D341Med (cell line): Measurements from ENCODE around the gene STARD10.

Experiments
- DNase-seq: peaks from one replicate; pipeline ENCODE4 v3.0.0; 2012; ENCODE audit warnings: low spot score

STARD10 gene

DNA sequence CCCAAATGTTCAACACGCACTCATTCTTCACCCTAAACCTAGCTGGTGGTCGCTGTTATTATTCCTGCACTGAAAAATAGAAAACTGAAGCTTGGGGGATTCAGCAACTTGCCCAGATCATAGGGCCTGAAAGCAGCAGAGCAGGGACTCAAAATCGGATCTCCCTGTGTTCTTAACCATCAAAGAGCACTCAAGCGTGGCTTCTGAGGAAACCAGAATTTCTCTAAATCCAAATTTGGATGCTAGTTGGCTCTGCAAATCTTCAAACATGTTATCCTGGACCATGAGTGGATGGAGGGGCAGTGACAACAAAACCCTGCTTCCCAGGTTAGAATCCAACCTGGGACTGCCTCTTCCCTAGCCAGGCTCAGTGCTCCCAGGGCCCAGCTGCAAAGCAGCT is 30.0 kb downstream of the STARD10 start:
- DNase-seq = no peak

DNA sequence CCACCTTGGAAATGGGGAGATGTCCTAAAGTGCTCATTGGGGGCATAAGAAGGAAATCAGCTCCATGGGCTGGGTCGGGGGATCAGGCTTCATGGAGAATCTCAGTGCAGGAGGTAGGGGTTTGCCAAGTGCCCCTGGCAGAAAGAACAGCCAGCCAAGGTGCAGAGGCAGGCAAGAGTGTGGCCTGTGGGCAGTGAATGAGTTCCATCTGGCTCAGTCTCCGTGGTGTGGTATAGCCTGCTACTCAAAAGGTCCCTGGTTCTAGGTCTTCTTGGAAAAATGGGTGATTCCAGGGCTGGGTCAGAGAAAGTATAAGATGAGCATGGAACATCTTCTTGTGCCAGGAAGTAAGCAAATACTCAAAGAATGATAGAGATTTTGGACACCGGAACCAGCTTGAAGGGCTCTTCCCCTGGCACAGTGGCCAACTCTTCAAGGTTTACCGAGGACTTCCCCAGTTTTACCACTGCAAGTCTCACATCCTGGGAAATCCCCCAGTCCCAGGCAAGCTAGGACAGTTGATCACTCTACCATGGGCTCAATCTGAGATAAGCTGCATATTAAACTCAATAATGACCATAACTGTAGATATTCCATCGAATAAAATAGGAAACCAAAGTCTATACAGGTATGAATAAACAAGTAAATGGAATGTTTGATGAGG is 31.1 kb downstream of the STARD10 start:
- DNase-seq = no peak

DNA sequence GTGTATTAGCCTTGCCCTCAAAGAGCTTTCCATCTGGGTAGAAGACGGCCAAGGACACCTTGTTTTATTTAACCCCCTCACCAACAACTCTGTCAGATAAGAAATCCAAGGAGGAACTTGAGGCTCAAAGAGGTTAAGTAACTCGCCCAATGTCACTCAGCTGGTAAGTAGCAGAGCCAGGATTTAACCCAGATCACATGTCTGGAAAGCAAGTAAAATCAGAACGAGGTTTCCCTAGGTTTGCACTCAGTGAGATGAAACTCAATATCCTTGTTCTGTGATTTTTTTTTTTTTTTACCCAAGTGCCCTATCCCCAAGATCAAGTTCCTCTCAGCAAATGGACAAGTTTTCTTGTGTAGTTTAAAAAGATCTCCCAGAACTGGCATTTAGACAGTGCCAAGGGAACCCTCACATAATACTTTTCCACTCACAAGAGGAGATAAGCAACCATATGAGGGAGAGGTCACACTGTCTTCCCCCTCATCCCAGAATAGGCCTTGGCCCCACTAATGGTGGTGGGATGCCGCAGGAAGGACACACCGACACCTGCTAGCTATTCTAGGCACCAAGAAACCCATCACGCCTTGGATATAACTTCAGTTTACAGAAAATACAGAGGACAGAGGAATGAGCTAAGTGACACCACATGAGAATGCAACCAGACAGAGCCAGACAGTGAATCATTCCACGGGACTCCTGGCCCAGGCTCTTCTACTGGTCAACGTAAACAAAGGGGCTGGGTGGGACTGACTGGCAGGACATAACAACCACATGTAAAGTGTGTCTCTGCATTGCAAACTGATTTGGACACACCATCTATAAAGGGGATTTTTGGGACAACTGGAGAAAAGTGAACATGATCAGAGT is 33.1 kb downstream of the STARD10 start:
- no peak for DNase-seq

DNA sequence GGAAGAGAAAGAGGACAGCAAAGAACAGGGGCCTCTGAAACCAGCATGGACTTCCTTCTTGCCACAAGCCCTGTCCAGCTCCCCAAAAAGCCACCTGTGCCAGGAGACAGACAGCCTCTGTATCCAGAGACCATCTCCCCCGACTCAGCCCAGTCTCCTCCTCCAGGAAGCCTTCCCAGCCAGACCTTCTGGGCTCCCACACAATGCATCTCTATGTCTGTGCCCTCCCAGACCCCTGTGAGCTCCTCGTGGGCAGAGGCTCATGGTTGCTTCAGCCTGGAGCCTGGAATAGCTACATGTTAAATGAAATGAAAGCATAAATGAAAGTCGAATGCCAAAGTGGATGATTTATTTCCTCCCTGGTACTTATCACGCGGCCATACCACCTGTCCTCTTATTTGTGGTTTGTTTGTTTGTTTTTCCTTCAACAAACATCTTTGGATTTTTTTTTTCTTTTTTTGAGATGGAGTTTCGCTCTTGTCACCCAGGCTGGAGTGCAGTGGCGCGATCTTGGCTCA is 34.3 kb downstream of the STARD10 start:
- DNase-seq = no peak

DNA sequence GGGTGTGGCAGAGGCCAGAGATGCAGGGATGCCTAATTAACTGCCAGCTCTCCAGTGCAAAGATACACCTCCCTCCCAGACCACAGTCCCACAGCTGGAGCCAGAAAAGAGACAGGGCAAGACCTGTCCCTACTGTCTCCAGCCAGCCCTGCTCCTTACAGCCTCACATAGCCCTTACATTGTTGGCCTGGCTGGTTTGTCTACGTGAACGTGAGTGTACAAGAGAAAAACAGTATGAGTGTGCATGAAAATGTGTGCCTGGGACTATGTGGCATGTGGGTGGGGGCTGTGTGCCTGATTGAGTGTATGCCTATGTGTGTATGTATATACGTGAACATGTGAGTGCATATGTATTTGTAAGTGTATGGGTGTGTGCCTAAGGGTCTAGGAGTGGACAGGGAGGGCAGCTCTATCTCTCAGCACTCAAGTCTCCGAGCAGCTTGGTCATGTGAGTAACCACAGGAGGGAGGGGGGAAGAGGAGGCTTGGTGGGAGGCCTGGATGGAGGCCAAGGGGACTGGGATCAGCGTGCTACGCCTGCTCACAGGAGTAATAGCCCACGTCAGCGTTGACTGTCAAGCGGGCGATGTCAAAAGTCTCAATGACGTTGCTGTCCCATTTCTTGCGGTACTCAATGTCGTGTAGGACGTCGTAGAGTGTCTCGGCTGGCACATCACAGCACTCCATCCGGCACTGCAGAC is 35.0 kb downstream of the STARD10 start:
- no peak for DNase-seq

DNA sequence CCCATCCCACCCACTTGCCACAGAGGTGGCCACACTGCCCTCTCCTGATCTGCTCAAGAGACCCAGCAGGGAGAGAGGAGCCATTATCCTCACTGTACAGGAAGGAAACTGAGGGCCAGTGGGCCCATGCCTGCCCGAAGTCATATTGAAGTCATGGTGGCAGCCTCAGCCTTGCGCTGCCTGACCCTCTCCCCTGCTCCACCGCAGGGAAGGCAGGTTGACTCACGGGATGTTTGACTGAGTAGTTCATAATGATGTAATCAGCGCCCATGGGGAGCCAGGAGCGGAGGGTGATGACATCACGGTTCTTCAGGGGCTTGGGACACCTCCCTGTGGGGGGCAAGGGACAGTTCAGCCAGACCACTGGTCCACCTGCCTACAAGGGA is 35.5 kb downstream of the STARD10 start:
- no peak for DNase-seq

DNA sequence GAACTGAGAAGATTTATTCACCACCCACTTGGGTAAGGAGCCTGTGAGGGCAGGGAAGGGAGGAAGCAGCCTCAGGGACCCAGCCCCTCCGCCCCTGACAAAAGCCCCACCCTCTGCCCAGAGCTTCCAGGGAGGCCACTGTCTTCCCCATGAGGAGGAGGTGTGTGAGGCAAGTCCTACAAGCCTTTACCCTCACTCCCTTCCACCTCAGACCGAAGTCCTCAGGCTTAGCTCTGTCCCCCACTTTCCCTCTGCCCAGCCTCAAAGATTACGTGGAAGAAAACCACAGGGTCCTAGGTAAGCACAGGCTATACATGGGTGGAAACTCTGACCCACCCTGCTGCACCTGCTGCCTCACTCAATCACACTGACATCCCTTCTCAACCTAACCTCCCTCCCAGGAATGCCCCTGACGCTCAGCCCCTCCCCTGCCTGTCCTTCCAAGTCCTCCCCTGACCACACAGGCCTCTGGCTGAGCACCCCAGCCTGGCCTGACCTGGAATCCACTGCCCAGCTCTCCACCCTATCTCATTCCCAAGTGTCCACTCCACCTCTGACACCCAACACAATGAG is 38.0 kb downstream of the STARD10 start:
- no peak for DNase-seq

DNA sequence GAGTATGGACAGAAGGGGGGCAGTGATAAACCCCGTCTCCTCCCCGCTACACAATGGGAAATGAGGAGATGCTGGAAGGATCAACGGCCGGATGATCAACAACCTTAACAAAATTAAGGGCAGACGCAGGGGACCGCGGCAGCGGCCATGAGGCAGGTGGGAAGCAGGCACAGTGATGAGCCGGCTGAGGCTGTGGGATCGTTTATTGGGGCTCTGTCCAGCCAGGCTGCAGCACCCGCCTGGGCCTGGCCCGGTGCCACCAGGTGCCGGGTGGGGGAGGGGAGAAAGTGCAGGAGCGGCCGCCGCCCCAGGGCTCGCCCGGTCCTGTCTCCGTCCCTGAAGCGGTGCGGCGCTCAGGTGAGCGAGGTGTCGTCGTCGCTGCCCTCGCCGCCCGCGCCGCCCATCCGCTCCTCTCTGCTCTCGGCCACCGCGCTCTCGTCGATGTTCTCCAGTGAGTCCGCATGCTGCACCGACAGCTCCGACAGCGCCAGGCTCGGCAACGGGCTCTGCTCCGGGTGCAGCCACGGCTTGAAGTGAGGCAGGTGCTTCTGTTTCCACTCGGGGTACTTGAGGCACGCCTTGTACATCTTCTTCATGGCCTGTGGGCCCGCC is 39.2 kb downstream of the STARD10 start:
- DNase-seq = no peak

DNA sequence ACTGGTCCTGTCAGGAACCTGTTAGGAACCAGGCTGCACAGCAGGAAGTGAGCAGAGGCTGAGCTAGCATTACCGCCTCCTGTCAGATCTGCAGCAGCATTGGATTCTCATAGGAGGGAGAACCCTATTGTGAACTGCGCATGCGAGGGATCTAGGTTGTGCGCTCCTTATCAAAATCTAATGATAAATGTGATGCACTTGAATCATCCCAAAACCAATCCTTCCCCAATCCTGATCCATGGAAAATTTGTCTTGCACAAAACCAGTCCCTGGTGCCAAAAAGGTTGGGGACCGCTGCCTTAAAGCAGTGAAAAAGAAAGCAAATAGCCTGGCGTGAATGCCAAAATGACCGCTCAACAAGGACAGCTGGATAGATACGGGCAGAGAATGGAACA is 39.7 kb downstream of the STARD10 start:
- no peak for DNase-seq

DNA sequence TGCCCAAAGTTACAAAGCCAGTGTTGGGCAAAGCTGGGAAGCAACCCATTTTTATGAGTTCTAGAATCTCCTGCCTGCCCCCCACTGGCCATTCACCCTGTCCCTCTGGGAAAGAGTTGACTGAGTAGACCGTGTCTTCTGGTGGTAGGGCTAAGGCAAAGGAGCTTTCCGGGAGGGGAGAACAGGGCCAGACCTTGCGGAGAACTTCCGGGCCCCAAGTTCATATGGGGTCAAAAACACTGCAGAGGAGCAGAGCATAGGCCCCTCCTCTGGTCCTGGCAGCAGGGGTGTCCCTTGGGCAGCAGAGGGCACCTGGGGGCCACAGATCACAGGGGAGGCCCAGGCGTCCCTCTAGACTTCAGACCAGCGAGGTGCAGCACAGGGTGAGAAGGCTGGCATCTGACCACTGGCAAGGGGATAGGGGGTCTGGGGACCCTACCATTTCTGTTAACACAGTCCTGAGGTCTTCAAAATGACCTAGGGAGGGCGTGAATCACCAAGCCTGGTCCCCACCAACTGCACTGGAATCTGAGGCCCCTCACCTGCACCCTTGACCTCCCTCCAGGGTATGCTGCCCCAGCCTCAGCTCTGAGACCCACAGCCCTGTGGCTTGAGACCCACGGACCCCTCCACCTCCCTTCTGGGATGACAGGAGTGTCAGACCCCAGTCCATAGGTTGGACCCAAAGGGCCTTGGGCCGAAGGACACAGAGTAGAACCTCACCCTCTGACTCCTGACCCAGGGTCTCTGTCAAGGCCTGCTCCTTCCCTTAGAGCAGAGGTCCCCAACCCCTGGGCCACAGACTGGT is 40.3 kb downstream of the STARD10 start:
- DNase-seq = no peak

DNA sequence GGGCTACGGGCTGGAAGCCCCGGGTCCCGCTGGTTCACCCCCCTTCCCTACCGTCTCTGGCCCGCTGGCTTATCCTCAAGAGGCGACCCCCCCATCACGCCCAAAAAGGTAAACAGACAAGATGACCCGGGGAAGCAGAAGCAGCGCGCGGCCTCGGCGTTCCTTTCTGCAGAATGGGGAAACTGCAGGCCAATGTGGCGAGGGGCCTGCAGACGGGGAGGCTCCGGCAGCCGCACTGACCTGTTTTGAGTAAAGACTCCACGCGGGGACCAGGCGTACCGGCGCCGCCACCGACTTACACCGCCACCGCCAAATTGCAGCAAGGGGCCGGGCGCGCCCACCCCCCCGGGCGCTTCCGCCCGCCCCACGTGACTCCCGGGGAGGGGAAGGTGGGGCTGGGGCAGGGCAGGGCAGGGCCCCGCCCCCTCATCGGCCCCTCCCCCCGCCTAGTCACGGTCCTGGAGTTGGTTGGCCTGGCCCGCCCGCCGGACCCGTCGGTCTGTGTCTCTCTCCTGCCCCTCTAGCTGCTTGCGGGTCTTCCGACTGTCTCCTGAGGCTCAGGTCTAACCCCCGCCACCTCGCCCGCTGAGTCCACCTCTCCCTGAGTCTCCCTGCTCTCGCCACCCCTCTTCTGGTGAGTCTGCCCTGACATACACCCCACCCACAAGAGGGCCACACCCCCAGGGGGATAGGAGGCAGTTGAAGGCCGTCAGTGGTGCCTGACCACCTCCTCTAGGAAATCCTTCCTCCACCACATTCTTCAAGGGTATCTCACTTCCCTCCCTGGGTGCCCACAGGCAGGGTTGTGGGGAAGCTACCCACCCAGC is 41.5 kb downstream of the STARD10 start, which contains the start of gene ARAP1:
Gene ARAP1, minus strand, starts transcription at position 321 of the 827 bp plus-strand sequence. CDS start 25,280 bp downstream, outside the sequence.
- DNase-seq = peak; percentile 88

DNA sequence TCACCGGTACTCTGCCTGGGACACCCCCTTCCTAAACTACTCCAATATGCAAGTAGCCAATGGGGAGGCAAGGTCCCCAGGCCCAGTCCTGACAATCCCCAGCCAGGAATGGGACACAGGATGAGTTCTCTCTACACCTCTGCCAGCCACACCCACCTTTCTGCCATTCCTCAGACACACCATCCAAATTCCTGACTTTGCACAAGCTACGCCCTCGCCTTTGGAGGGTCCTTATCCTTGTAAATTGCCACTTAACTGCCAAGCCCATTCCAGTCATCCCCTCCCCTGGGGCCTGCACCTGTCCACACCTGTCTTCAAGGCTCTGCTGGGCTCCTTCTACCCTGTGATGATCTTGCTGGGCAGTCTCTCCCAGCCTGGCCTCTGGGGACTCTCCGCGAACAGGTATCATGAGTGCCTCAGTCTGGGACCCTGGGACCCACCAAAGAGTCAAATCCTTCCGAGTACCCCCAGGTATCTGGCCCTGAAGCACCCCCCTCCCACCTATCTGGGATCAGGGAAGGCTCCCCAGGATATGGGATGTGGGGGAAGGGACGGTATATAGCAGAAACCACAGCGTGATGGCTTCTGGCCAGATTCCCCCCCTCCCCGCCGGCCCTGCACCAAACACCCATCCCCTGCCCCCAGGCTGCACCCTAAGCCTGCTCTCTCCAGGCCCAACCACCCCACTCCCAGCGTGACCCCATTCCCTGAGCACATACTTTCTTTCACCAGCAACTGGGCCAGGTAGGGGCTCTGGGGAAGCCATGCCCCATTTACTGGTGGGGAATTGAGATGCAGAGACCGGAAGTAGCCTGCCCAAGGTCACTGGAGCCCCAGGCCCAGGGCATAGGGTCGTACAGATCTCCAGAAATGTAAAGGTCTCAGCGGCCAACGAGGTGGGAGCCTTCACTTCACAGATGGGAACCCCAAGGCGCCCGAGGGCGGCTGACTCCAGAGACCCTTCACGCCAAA is 42.4 kb downstream of the STARD10 start:
- no peak for DNase-seq

DNA sequence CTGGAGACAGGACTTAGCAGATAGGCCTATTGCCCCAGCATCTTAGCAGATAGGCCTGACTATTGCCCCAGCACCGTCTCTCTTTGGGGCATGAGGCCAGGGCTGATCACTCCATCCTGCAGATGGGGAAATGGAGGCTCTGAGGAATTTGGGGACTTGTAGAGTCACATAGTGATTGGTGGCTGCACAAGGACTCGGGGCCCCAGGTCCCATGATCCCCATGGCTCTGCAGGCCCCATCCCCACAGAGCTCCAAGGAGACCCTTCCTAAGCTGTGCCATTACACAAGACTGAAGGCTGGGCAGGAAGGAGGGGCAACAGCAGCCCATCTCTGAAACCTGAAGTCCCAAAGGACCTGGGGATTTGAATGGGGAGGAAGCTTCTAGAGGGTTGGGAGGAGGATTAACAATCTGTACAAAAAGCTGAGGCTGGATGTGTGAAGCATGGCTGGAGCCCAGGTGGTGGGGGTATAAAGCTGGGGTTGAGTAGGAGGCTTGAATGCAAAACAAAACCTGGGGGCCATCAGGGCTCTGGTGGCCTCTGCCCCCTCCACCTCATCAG is 43.2 kb downstream of the STARD10 start:
- DNase-seq = peak; percentile 72

DNA sequence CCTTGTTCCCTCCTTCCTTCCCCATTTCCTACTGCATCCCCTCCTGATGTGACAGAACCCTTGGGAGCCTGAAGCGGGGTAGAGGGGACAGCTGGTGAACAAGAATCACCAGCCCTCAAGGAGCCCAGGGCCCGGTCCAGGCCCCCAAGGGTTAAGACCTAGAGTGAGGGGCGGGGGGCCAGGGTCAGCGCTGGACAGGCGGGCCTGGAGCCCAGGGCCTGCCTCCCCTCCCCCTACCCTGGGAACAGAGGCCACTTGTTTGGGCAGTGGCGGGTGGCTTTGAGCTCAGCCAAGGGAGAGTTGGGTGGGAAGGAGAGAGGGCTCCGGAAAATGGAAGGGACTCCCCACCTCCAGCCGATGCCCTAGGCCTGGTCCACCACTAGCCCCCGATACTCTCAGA is 43.8 kb downstream of the STARD10 start:
- no peak for DNase-seq

DNA sequence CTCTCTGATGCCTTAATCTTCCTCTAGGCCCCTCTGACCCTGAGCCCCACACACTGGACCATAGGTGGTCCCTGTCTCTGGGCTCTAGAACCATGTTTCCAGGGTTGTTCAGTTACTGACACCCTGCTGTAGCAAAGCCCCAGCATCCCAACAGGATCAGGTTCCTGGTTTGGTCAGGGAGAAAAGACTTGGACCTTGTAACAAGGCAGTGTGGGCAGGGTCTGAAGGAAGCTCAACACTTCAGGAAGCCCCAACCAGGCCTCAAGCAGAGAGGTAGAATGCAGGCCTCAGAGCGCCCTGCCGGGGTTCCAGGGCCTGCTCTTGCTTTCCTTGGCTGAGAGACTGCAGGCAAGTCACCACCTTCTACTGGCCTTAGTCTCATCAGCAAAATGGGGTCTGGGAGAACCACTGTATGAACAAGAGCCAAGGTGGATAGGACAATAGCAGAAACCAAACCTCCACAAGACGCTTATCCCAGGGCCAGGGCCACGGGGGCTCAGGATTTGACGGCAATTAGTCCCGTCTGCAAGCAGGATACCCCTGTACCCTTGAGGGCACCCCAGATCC is 46.5 kb downstream of the STARD10 start:
- DNase-seq = no peak

DNA sequence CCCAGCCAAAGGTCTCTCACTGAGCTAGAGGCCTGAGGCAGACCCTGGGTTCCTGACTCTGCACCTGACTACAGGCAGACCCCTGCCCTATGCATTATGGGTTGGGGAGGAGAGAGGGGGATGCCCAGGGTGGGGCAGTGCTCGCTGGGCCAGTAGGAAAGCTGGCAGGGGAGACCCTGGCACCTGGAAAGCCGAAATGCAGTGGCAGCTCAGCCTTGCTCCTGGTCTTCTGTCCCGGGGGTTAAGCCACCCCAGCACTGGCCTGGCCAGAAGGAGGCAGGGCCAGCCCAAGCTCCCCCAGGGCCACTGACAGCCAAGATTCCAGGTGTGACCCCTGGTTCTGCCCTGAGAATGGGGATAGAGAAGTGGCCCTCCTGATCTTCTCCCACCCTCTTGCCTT is 47.0 kb downstream of the STARD10 start:
- no peak for DNase-seq

DNA sequence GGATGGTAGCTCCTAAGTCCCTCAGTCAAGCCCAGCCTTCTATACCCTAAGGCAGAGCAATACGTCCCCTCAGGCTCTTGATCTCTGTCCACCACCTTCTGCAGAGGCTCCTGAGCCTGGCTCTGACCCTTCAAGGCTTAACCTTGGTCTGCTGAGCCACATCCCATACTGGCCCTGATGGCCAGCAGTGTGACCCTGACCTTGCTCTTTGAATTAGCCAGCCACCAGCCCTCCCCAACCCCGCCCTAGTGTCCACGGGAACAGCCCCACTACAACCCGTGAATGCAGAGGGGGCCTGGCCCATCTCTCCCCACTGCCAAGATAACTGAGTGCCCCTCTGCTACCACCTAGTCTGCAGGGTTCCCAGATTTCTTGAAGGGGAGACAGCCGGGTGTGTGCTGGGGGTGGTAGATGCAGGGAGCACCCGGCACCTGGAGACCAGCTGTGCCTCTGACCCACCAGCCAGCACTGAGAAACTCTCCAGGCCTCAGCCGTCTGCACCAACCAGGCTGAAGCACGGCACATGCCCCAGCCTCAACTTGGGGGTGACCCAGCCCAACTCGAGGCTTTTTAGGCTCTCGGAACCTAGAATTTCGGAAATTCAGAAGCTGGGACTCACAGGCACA is 47.8 kb downstream of the STARD10 start:
- DNase-seq = no peak

DNA sequence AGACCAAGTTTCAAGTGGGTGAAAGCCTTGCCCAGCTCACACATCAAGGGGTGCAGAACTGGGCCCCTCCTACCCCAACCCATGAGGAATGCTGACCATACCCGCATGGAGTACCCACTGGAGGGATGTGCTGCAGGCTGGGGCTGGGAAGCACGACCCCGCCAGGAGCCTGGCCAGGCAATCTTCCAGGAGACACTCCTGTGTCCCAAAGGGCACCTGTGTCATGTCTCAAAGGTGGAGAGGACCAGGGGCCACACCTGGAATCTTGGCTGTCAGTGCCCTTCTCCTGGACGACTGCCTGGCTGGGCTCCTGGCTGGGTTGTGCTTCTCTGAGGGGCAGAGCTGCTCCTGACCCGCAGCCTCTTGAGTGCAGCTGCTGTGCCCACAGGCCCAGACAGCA is 48.3 kb downstream of the STARD10 start:
- DNase-seq = no peak
